HEK293T (cell line): ENCODE measurements around the gene SEMA7A.

Source experiments
- ARNT ChIP-seq: fragments of 450-650 bp; IDR thresholded peaks from 2 replicates; pipeline ENCODE4 v1.6.1; 2017; ENCODE audit warnings: mild to moderate bottlenecking
- BHLHE40 ChIP-seq: fragments of 450-650 bp; IDR thresholded peaks from 2 replicates; pipeline ENCODE4 v1.6.1; 2016; ENCODE audit warnings: mild to moderate bottlenecking, moderate library complexity, borderline replicate concordance
- CTBP1 ChIP-seq: fragments of 450-650 bp; IDR thresholded peaks from 2 replicates; pipeline ENCODE4 v1.6.1; 2016; ENCODE audit warnings: borderline replicate concordance
- ELF4 ChIP-seq: fragments of 450-650 bp; IDR thresholded peaks from 2 replicates; pipeline ENCODE4 v1.6.1; 2017; ENCODE audit warnings: antibody characterized with exemption
- FOXK2 ChIP-seq: fragments of 450-650 bp; IDR thresholded peaks from 2 replicates; pipeline ENCODE4 v1.6.1; 2016; ENCODE audit warnings: mild to moderate bottlenecking
- FOXM1 ChIP-seq: fragments of 450-650 bp; IDR thresholded peaks from 2 replicates; pipeline ENCODE4 v1.6.1; 2017; ENCODE audit warnings: mild to moderate bottlenecking, borderline replicate concordance
- L3MBTL2 ChIP-seq: fragments of 450-650 bp; conservative IDR thresholded peaks from 2 replicates; pipeline ENCODE4 v1.6.1; 2016; ENCODE audit warnings: mild to moderate bottlenecking
- LEF1 ChIP-seq: fragments of 450-650 bp; IDR thresholded peaks from 2 replicates; pipeline ENCODE4 v1.6.1; 2017; ENCODE audit warnings: mild to moderate bottlenecking, borderline replicate concordance
- SP1 ChIP-seq: fragments of 450-650 bp; IDR thresholded peaks from 2 replicates; pipeline ENCODE4 v1.6.1; 2017
- TARDBP ChIP-seq: fragments of 450-650 bp; IDR thresholded peaks from 2 replicates; pipeline ENCODE4 v1.6.1; 2016

- TF ChIP-seq BHLHE40 (no peak), TARDBP (no peak), ELF4 (no peak), FOXM1 (no peak), LEF1 (no peak), CTBP1 (no peak), L3MBTL2 (no peak), FOXK2 (no peak), SP1 (no peak), ARNT (no peak)
Measured at GRCh38 chr15:74412159-74412558, 21.6 kb downstream of the SEMA7A start.
